GM12801 (cell line): Measurements from ENCODE around the gene TREML4.

Source experiments
- TF ChIP-seq, protein P1 (sequence below): IDR thresholded peaks from one replicate; pipeline ENCODE4 v1.5.1; 2011; ENCODE audit warnings: control low read depth; ENCODE audit not compliant: insufficient read length; ENCODE audit errors: extremely low read depth

The TREML4 gene

GRCh38 chr6:41228096-41228495 lies at the start of gene TREML4:
Gene TREML4 (plus strand): TSS chr6:41228349. CDS start chr6:41228428, 79 bp downstream.
- TF ChIP-seq, protein P1, sequence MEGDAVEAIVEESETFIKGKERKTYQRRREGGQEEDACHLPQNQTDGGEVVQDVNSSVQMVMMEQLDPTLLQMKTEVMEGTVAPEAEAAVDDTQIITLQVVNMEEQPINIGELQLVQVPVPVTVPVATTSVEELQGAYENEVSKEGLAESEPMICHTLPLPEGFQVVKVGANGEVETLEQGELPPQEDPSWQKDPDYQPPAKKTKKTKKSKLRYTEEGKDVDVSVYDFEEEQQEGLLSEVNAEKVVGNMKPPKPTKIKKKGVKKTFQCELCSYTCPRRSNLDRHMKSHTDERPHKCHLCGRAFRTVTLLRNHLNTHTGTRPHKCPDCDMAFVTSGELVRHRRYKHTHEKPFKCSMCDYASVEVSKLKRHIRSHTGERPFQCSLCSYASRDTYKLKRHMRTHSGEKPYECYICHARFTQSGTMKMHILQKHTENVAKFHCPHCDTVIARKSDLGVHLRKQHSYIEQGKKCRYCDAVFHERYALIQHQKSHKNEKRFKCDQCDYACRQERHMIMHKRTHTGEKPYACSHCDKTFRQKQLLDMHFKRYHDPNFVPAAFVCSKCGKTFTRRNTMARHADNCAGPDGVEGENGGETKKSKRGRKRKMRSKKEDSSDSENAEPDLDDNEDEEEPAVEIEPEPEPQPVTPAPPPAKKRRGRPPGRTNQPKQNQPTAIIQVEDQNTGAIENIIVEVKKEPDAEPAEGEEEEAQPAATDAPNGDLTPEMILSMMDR: no peak

DNA sequence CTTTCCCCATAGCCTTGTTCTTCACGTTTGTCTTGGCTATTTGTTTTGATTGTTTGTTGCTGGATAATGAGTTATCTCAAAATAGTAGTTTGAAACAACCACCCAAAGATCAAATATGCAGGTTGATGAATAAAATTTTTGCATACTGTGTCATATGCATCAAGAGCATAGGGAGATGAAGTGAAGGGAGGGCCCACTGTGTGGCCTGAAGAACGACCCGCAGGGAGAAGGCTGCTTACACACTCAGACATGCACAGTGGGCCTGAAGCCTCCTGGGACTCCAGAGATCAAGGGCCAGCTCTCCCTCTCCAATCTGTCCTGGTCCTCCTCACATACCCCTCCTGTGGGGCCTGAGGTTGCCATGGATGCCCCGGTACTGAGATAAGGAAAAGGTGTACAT lies 49.0 kb upstream of the TREML4 start:
- TF ChIP-seq, protein P1: no peak

- TF ChIP-seq, protein P1: no peak
These were observed 46.6 kb upstream of the TREML4 start for GRCh38 chr6:41181566-41181965.

DNA sequence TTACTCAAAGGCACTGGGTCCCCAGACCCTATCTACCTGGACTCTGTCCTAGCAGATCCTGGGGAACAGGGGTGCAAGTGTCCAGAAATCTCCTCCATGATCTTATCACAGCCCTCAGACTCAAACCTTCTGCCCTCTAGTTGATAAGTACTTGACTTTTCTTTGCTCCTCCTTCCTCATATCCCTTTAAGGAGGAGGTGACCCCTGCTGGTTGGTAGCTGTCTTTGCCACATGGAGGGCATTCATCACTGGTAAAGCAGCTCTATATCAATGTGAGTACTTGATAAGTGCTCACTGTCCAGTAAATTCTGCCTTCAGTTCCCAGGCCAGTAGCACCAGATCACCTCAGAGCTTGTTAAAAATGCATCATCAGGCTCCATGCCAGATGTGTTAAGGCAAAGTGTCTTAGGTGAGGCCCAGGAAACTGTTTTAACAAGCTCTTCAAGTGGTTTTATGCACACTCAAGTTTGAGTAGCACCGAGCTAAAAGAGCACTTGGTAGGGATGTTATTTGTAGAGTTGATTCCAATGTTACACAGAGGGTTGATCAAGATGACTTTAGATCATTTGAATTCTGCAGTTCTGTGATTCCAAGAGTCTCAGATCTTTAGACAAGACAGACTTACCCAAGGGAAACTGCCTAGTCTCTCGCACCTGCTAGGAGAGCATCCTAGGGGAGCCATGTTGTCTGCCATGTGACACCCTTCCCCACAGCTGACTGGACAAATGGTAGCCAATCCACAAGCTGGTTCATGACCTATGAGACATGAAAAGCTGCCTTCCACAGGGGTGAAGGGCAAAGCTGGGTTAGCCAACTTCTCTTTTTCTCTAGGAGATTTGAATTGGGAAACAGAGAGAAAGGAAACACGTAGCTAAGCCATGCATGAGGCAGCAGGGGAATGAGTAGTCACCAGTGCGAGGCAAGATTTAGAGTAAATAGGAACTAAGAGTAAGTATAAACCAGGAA lies 45.8 kb upstream of the TREML4 start:
- TF ChIP-seq, protein P1: no peak

GRCh38 chr6:41184761-41185160 lies 43.4 kb upstream of the TREML4 start:
- TF ChIP-seq, protein P1: no peak

DNA sequence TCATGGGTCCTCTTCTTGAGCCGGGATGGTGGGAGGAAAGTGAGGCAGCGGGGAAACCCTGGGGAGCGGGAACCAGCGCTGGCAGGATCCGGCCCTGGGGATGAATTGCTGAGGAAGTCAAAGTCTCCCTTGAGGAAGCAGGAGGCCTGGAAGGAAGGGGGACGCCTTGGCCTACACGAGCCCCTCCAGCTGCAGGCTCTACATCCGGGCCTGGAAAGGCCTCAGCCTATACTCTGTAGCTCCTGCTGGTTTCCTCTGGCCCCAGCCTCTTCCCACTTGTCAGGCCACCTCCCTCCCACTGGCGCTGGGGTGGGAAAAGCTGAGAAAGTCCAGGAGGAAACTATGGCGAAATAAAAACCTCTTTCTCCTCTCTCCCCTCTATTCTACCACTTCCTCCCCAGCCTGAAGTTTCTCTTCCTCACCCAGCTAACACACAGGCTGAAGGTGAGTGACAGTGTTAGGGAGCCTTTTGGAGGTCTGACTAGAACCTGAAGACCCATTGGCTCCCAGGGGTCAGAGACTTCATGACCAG lies 42.1 kb upstream of the TREML4 start:
- TF ChIP-seq, protein P1: no peak

GRCh38 chr6:41187924-41188886 lies 39.9 kb upstream of the TREML4 start:
- TF ChIP-seq, protein P1: no peak
